ENCODE data around the gene ITPR2.

Gene ITPR2

GRCh38 chr12:26798640-26799039, 34.4 kb downstream of the ITPR2 start:
- DNase-seq, result no peak
- no peaks in the 10 kb centered on the region for H3K27me3 Mint-ChIP-seq (ENCODE audit: low read depth, poor library complexity)
- no peak overlapping the region for H3K4me3 Mint-ChIP-seq
- H3K9me3 Mint-ChIP-seq, result no peaks in the 10 kb centered on the region
- H3K36me3 Mint-ChIP-seq (ENCODE audit: low read depth), result no peaks in the 10 kb centered on the region
- no peak overlapping the region for H3K27ac Mint-ChIP-seq
- H3K4me1 Mint-ChIP-seq, result peaks cover 25% of the 10 kb centered on the region
- TF ChIP-seq, protein P1, sequence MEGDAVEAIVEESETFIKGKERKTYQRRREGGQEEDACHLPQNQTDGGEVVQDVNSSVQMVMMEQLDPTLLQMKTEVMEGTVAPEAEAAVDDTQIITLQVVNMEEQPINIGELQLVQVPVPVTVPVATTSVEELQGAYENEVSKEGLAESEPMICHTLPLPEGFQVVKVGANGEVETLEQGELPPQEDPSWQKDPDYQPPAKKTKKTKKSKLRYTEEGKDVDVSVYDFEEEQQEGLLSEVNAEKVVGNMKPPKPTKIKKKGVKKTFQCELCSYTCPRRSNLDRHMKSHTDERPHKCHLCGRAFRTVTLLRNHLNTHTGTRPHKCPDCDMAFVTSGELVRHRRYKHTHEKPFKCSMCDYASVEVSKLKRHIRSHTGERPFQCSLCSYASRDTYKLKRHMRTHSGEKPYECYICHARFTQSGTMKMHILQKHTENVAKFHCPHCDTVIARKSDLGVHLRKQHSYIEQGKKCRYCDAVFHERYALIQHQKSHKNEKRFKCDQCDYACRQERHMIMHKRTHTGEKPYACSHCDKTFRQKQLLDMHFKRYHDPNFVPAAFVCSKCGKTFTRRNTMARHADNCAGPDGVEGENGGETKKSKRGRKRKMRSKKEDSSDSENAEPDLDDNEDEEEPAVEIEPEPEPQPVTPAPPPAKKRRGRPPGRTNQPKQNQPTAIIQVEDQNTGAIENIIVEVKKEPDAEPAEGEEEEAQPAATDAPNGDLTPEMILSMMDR (IDR thresholded peaks at IDR 0.05), result no peak

DNA sequence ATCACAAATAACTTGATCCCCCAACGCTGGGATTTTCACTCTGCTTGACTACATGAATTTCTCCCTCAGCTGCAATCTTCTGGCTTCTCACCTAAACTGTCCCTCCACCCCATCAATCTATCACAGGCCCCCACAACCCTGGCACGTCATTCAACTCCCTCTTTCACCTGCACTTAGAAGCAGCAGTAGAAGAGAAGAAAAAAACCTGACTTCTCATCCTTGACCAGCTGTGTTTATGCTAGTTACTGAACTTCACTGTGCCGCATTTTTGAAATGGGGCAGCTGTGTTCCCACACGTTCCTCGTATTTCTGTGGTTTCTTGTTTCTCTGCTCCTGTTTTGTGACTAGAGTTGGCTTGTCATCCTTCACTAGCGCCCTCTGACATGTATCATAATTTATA, 35.0 kb downstream of the ITPR2 start:
- Mint-ChIP-seq H3K4me3 (peak overlapping the region; percentile 2), H3K27me3 (ENCODE audit: low read depth, poor library complexity) (no peaks in the 10 kb centered on the region), H3K27ac (peak overlapping the region; percentile 46)

GRCh38 chr12:26795910-26796309, 37.1 kb downstream of the ITPR2 start:
- H3K36me3 Mint-ChIP-seq (ENCODE audit: low read depth), result no peaks in the 10 kb centered on the region
- TF ChIP-seq, protein P1 (IDR thresholded peaks at IDR 0.05), result no peak
- peaks cover 25% of the 10 kb centered on the region for H3K4me1 Mint-ChIP-seq
- H3K27me3 Mint-ChIP-seq (ENCODE audit: low read depth, poor library complexity), result peaks cover 4% of the 10 kb centered on the region
- H3K4me3 Mint-ChIP-seq, result no peak overlapping the region
- H3K9me3 Mint-ChIP-seq, result no peaks in the 10 kb centered on the region
- no peak overlapping the region for H3K27ac Mint-ChIP-seq
- DNase-seq, result no peak

More for the DNA sequence above, 35.0 kb downstream of the ITPR2 start:
- H3K4me1 Mint-ChIP-seq, result peaks cover 25% of the 10 kb centered on the region
- H3K36me3 Mint-ChIP-seq (ENCODE audit: low read depth), result no peaks in the 10 kb centered on the region
- DNase-seq, result peak; percentile 6
- TF ChIP-seq, protein P1 (IDR thresholded peaks at IDR 0.05), result no peak
- no peaks in the 10 kb centered on the region for H3K9me3 Mint-ChIP-seq

- TF ChIP-seq, protein P1 (IDR thresholded peaks at IDR 0.05), result no peak
- no peak for DNase-seq
- H3K4me1 Mint-ChIP-seq, result no peaks in the 10 kb centered on the region
- peaks cover 4% of the 10 kb centered on the region for H3K27me3 Mint-ChIP-seq (ENCODE audit: low read depth, poor library complexity)
- no peak overlapping the region for H3K27ac Mint-ChIP-seq
- no peak overlapping the region for H3K4me3 Mint-ChIP-seq
- peaks cover 6% of the 10 kb centered on the region for H3K36me3 Mint-ChIP-seq (ENCODE audit: low read depth)
- peaks cover 6% of the 10 kb centered on the region for H3K9me3 Mint-ChIP-seq
These were observed 41.6 kb downstream of the ITPR2 start for GRCh38 chr12:26791301-26791791.

DNA sequence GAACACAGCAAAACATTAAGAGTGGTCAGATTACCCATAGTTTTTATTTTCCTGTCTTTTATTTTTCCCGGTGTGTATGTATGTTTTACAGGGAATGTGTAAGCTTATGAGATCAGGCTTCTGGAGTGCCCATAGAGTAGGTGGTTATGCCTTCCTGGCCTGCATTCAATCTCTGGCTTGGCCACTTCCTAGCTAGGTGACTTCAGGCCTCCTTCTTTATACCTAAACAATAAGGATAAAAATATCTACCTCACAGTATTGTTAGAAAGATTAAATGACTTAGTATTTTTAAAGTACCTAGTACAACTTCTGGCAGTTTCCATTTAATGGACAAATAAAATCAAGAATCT, 42.4 kb downstream of the ITPR2 start:
- DNase-seq, result no peak
- H3K4me1 Mint-ChIP-seq, result no peaks in the 10 kb centered on the region
- peaks cover 4% of the 10 kb centered on the region for H3K27me3 Mint-ChIP-seq (ENCODE audit: low read depth, poor library complexity)
- no peak overlapping the region for H3K4me3 Mint-ChIP-seq
- H3K27ac Mint-ChIP-seq, result no peak overlapping the region
- TF ChIP-seq, protein P1 (IDR thresholded peaks at IDR 0.05), result no peak
- H3K36me3 Mint-ChIP-seq (ENCODE audit: low read depth), result peaks cover 6% of the 10 kb centered on the region
- H3K9me3 Mint-ChIP-seq, result peaks cover 8% of the 10 kb centered on the region

All from nephron progenitor cell (in vitro differentiated cells).